Measurements from ENCODE around the gene HOXD12.

The HOXD12 gene

DNA sequence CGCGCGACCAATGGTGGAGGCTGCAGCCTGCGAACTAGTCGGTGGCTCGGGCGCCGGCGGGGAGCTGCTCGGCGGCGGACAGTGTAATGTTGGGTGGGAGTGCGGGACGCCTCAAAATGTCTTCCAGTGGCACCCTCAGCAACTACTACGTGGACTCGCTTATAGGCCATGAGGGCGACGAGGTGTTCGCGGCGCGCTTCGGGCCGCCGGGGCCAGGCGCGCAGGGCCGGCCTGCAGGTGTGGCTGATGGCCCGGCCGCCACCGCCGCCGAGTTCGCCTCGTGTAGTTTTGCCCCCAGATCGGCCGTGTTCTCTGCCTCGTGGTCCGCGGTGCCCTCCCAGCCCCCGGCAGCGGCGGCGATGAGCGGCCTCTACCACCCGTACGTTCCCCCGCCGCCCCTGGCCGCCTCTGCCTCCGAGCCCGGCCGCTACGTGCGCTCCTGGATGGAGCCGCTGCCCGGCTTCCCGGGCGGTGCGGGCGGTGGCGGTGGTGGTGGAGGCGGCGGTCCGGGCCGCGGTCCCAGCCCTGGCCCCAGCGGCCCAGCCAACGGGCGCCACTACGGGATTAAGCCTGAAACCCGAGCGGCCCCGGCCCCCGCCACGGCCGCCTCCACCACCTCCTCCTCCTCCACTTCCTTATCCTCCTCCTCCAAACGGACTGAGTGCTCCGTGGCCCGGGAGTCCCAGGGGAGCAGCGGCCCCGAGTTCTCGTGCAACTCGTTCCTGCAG, 23.3 kb downstream of the HOXD12 start, which contains the start of gene HOXD9:
TSS of gene HOXD9 (plus strand) at position 37 of the 728 bp plus-strand sequence. CDS start at position 87, 50 bp downstream.
- peak; percentile 70 for DNase-seq

GRCh38 chr2:176123411-176124109, 24.0 kb downstream of the HOXD12 start:
- DNase-seq = no peak

DNA sequence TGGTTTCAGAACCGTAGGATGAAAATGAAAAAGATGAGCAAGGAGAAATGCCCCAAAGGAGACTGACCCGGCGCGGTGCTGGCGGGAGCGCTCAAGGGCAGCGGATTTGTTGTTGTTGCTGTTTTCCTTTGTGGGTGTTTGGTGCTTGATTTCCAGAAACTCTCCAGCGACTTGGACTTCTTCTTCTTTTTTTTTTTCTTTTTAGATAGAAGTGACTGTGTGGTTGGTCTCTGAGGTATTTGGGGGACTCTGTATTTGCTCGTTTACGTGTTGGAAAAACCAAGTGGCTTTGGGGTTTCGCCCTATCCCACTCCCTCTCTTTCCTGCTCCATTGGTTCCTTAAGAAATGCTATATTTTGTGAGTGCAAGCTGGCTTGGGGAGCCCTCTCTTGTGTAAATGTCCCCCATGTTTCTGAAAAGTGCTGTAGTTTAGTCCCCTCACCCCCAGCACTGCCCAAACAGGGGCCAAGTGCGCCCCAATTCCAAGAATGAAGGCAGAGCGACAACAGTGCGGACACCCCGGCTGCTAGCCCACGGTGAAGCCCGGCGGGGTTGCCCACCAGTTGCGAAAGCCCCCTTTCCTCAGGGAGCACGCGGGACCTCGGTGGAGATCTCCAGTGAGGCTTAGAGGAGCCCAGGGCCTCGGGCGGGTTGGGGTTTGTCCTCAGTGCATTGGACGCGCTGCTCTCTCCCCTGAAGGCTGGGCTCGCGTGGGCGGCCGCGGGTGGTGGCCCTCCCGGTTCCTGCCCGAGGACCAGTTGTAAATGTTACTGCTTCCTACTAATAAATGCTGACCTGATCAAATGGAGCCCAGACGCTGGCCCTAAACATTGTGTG, 24.7 kb downstream of the HOXD12 start:
- no peak for DNase-seq

DNA sequence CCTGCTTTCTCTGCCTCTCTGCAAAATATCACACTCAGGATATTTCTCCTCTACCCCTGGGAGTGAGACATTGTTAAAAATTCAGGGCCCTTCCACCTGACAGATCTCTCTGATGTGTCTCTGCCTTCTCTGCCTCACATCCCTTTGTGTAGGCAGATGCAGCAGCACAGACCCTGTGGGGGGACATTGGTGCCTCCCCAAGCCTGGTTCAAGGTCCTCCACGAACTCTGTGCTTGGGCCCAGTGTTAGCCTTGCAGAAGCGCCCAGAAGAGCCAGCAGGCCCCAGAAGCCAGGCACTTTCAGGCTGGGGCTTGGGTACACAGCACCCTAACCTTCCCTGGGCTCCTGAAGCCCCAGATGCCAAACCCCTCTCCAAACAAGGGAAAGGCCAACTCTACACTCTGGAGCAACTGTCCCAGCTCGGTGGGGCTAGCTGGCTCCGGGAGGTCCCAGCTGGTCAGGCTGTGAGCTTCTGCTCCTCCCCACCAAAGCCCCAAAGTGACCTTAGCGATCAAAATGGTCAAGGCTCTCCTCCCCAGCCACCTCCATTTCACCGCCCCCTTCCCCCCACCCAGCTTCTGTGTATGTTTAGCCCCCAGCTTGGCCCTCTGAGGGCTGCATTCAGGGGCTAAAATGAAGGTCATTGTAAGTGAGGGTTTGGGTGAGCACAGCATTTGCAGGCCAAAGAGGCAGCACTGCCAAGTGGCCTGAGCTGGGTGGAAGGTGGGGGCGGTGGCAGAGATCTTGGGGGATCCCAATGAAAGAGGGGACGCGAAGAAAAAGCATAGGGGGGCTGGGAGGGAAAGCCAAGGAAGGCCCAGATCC, 25.6 kb downstream of the HOXD12 start:
- DNase-seq = no peak

GRCh38 chr2:176125772-176126054, 26.1 kb downstream of the HOXD12 start:
- DNase-seq = no peak

DNA sequence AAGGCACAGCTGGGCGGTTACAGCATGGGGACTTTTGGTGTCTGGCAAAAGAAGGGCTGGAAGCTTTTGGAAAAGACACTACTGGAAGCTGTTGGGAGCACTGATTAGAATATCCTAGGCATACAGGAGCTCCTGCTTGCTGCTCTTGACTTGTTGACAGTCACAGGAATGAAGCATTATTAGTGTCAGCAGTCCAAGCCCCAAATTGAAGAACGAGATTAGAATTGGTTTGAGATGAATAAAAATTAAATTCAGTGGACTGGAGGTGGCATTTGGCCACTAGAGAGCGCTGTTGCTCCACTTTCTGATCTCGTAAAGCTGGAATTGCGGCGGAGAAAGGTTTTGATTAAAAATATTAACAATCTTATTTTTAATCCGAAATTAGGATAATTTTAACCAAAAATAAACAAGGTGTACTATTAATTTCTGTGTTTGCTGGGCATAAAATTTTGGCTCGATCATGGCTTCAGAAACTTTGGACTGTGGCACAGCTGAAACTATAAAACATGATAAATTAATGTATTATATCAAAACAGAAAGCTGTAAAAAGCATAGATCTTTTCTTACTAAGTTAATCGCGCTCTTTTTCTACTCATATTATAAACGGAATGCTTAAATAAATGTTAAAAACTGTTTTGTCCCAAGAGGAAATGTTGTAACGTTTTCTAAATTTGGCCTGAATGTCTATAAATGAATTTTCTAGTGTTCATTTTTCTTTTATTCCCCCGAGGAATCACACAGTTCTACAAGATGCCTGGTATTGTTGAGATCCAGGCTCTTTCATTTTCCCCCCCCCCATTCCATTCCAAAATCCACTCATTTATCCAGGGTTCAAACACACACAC, 27.6 kb downstream of the HOXD12 start:
- peak; percentile 55 for DNase-seq

GRCh38 chr2:176127774-176128072, 28.1 kb downstream of the HOXD12 start:
- DNase-seq = no peak

GRCh38 chr2:176128172-176128981, 28.8 kb downstream of the HOXD12 start:
- DNase-seq = no peak

DNA sequence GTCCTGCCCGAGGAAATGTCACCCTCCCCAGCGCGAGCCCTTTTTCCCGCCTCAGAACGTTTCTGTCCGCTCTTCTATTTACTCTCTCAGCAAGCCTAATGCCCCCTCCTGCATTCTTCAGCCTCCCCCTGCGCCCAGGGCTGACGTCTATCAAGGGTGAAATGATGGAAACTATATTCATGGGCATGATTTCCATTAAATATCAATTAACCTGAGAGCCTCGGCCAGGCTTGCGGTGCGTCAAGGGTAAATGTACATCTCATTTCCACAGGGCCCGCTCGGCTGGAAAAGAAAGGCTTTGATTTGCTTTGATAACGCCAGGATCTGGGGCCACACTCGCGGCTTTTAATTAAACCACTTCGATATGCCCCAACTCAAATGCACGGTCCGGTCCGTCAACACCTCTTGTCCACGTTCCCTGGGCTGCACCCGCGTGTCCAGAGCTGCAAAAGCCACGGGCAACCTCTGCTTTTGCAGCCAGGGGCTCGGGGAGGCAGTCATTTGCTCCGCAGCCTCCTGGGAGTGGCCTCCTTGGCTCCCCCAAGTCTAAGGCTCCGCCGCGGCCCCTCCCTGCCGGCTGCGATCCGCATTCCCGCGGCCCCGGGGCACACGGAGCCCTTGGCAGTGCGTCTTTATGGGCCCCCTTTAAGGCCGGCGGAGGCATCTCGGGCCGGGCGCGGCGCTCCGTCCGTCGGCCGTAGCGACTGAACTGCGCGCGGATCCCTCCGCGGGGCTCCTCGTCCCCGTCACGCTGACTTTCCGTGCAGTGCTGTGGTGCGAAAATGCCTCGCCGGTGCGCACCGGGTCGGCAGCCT, 29.6 kb downstream of the HOXD12 start, which contains the start of gene HOXD8:
TSS of gene HOXD8 (plus strand) at position 724 of the 815 bp plus-strand sequence. CDS start 662 bp downstream, outside the sequence.
- peak; percentile 78 for DNase-seq

DNA sequence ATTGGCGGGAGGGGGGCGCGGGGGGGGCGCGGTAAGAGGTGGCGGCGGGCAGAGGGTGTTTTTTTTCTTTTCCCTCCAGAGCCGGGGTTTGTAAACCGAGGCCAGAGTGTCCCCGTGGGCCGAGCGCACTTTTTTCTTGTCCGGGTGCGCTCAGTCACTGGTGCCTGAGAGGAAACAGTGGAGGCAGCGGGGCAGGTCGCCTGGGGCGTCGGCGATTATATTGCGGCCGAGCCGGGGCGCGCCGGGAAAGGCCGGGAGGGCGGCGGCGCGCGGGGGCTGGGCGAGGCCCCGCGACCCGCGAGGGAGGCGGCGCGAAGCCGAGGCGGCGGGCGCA, 30.2 kb downstream of the HOXD12 start:
- peak; percentile 49 for DNase-seq

DNA sequence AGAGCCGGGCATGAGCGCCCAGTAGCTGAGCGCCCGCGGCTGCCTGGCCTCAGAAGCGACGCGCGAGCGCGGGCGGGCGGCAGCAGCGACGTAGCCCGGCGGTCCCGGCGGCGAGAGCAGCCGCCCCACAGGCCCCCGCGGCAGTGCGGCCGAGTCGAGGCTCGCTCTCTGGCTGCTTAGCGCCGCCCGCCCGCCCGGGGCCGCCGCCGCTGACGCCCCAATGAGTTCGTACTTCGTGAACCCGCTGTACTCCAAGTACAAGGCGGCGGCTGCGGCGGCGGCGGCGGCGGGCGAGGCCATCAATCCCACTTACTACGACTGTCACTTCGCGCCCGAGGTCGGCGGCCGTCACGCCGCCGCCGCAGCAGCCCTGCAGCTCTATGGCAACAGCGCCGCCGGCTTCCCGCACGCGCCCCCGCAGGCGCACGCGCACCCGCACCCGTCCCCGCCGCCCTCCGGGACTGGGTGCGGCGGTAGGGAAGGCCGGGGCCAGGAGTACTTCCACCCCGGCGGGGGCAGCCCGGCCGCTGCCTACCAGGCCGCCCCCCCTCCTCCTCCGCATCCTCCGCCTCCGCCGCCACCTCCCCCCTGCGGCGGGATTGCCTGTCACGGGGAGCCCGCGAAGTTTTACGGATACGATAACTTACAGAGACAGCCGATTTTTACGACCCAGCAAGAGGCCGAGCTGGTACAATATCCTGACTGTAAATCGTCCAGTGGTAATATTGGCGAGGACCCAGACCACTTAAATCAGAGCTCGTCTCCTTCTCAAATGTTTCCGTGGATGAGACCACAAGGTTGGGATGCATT, 30.8 kb downstream of the HOXD12 start:
- DNase-seq = peak; percentile 52

- no peak for DNase-seq
Measured at GRCh38 chr2:176130957-176131847, 31.6 kb downstream of the HOXD12 start.

DNA sequence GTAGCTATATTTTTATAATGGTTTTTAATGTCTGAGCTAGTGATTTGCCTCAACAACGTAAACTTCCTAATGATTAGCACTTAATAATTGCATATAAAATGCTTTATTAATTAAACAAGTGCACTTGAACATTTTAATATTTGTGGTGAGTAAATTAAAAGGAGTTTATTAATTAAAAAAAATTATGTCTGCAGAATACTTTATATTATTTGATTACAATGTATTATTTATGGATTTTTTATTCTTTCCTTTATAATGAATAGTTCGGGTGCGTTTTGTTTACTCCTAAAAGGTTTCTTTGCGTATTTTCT, 32.2 kb downstream of the HOXD12 start:
- DNase-seq = no peak

DNA sequence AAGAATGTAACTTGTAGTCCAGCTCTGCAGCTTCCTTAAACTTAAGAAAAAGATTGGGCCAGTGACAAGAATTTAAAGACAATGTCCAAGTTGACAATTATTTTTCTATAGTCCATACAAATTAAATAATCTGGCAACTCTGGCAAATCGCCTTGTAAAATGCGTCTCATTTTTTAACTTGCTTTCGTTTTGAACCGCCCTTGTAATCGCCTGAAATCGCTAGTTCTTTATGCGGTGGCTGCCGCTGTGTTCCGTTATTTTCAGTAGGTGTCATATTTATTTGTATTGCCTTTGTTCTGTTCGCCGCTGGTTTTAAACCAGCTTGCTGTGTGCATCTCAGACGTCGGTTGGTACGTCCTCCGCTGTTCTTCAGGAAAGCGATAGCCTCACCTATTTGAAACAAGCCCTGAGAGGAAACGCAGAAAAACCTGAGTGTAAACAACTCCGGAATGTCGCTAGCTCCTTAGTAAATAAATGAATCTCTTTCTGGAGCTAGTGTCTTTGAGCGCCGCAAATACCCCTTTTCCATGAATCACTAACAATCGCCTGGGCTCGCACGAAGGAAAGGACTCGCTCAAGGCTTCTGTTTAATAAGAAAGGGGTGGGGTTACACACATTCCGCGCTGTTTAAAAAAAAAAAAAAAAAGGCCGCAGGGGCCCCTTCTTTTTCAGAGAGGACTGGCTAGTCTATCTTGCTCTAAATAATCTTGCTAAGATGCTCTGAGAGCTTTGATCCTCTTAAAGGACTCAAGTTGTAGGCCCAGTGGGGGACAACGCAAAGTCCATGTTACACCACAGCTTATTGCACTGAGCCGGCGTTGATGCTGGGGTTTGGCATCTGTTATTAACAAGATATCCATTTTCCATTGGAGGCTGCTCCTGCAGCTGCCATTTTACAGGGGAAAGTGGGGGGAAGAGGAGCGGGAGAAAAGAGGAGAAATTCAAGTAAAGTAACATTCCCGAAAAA, 32.9 kb downstream of the HOXD12 start:
- DNase-seq = peak; percentile 36

DNA sequence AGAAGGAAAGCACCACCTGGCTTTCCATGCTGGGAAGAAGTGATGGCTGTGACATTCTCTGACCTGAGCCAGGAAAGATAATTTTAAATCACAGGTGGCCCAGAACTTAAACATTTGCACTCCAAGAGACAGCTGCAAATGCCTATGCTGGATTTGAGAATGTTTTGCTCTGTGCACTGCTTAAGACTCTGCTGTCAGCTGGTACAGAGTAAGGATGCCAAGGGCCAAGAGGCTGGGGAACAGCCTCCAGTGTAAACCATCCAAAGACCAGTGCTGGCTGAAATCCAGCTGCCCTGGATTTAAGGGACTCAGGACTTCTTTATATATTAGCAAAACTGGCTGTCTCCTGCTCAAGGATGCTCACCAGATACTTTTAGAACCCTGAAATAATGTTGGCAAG, 33.8 kb downstream of the HOXD12 start:
- DNase-seq = no peak

DNA sequence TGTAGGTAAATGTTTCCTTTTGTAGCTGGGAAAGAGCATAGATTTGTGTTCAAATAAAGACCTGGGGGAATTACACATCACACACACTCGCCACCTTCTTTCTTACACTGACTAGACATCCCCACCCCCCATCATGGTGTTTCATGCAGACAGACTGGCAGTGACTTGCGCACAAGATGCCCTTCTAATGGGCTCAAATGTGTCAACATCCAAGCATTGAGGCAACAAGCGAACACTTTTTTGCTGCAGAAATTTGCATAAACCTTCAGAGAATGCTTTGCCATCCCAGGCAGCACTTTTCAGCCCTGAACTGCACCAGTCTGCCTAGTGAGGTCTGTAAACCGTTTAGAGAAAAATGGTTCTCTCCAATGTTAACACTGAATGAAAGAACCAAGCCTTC, 34.4 kb downstream of the HOXD12 start:
- DNase-seq = no peak

- peak; percentile 49 for DNase-seq
Measured at GRCh38 chr2:176135035-176135440, 35.4 kb downstream of the HOXD12 start.
